NT2/D1 (cell line): Measurements from ENCODE around the gene MAML3.

Experiments
- YY1 ChIP-seq: IDR thresholded peaks from 2 replicates; pipeline ENCODE4 v1.6.1; 2011; ENCODE audit not compliant: insufficient read length, insufficient read depth
- ZNF274 ChIP-seq: IDR thresholded peaks from 2 replicates; pipeline ENCODE4 v1.6.1; 2011; ENCODE audit warnings: mild to moderate bottlenecking, low read depth, low read length

GRCh38 chr4:139954512-139954911 is 199.5 kb downstream of the MAML3 start:
- TF ChIP-seq YY1: no peak
- TF ChIP-seq ZNF274: no peak
